H9 (cell line): ENCODE results near the gene LRRC37A. TPM values are rescaled to one million over a fixed set of nuclear protein-coding genes. Genes with fewer than 3 reads are reported as not detected.
"Not testable (repeated sequence)": the region's sequence is repeated elsewhere in the genome, so short reads cannot be mapped to it uniquely, and the experiment has no call there.

Experiments used
- DNase-seq: peaks from one replicate; pipeline ENCODE4 v3.0.0-alpha.2; 2017
- H2AFZ ChIP-seq: one replicate; pipeline ENCODE4 v1.6.1; 2013; ENCODE audit warnings: mild to moderate bottlenecking, low read length, control low read depth, moderate library complexity
- H2AK5ac ChIP-seq: 2 replicates; pipeline ENCODE4 v1.6.1; 2013; ENCODE audit warnings: low read length, control low read depth, mixed read lengths; ENCODE audit not compliant: insufficient read length
- H2BK120ac ChIP-seq: one replicate; pipeline ENCODE4 v1.6.1; 2013; ENCODE audit warnings: low read depth, mild to moderate bottlenecking, low read length, control low read depth, inconsistent platforms; ENCODE audit not compliant: poor library complexity, severe bottlenecking
- H2BK12ac ChIP-seq: 2 replicates; pipeline ENCODE4 v1.6.1; 2013; ENCODE audit warnings: low read length, control low read depth, mixed read lengths, low read depth; ENCODE audit not compliant: insufficient read length
- H2BK15ac ChIP-seq: 2 replicates; pipeline ENCODE4 v1.6.1; 2013; ENCODE audit warnings: low read depth, low read length, control low read depth
- H2BK20ac ChIP-seq: one replicate; pipeline ENCODE4 v1.6.1; 2013; ENCODE audit warnings: low read depth, mild to moderate bottlenecking, low read length, control low read depth, inconsistent platforms; ENCODE audit not compliant: poor library complexity, severe bottlenecking
- H2BK5ac ChIP-seq: 2 replicates; pipeline ENCODE4 v1.6.1; 2013; ENCODE audit warnings: low read length, control low read depth, mixed read lengths; ENCODE audit not compliant: insufficient read length
- H3K14ac ChIP-seq: 2 replicates; pipeline ENCODE4 v1.6.1; 2013; ENCODE audit warnings: low read length, control low read depth; ENCODE audit not compliant: insufficient read depth
- H3K18ac ChIP-seq: 2 replicates; pipeline ENCODE4 v1.6.1; 2013; ENCODE audit warnings: low read depth, mild to moderate bottlenecking, mixed read lengths, low read length, control low read depth; ENCODE audit not compliant: insufficient read length
- H3K23ac ChIP-seq: 2 replicates; pipeline ENCODE4 v1.6.1; 2013; ENCODE audit warnings: low read length, control low read depth, mixed read lengths, low read depth; ENCODE audit not compliant: insufficient read length
- H3K23me2 ChIP-seq: 2 replicates; pipeline ENCODE4 v1.6.1; 2013; ENCODE audit warnings: low read depth, mild to moderate bottlenecking, mixed read lengths, low read length, control low read depth; ENCODE audit not compliant: insufficient read length, poor library complexity, severe bottlenecking
- H3K27ac ChIP-seq: 2 replicates; pipeline ENCODE4 v1.5.1; 2013; ENCODE audit warnings: low read length, control low read depth, mixed read lengths, low read depth; ENCODE audit not compliant: insufficient read length
- H3K27me3 ChIP-seq: 2 replicates; pipeline ENCODE4 v1.6.1; 2013; ENCODE audit warnings: low read length, control low read depth, inconsistent platforms; ENCODE audit not compliant: insufficient read depth
- H3K4ac ChIP-seq: 2 replicates; pipeline ENCODE4 v1.6.1; 2013; ENCODE audit warnings: low read depth, mild to moderate bottlenecking, control low read depth, inconsistent platforms, low read length, moderate library complexity
- H3K4me1 ChIP-seq: 2 replicates; pipeline ENCODE4 v1.6.1; 2013; ENCODE audit warnings: low read length, control low read depth, inconsistent platforms; ENCODE audit not compliant: insufficient read depth
- H3K4me2 ChIP-seq: 2 replicates; pipeline ENCODE4 v1.6.1; 2013; ENCODE audit warnings: low read length, control low read depth, mixed read lengths; ENCODE audit not compliant: insufficient read length, insufficient read depth
- H3K56ac ChIP-seq: 2 replicates; pipeline ENCODE4 v1.6.1; 2013; ENCODE audit warnings: low read depth, mild to moderate bottlenecking, mixed read lengths, low read length, control low read depth; ENCODE audit not compliant: insufficient read length
- H3K79me1 ChIP-seq: 2 replicates; pipeline ENCODE4 v1.6.1; 2013; ENCODE audit warnings: low read depth, mild to moderate bottlenecking, moderate library complexity, low read length, control low read depth, inconsistent platforms; ENCODE audit not compliant: insufficient read depth, poor library complexity, severe bottlenecking
- H3K79me2 ChIP-seq: 2 replicates; pipeline ENCODE4 v1.6.1; 2013; ENCODE audit warnings: low read length, control low read depth, inconsistent platforms; ENCODE audit not compliant: insufficient read depth
- H3K9ac ChIP-seq: 2 replicates; pipeline ENCODE4 v1.6.1; 2013; ENCODE audit warnings: low read length, control low read depth, mixed read lengths; ENCODE audit not compliant: insufficient read length; ENCODE audit errors: extremely low read depth
- H3K9me3 ChIP-seq: one replicate; pipeline ENCODE4 v1.6.1; 2013; ENCODE audit warnings: low read depth, low read length, inconsistent platforms; ENCODE audit not compliant: control insufficient read depth
- H3T11ph ChIP-seq: one replicate; pipeline ENCODE4 v1.6.1; 2013; ENCODE audit warnings: mild to moderate bottlenecking, low read length, control low read depth, inconsistent platforms
- H4K20me1 ChIP-seq: one replicate; pipeline ENCODE4 v1.6.1; 2013; ENCODE audit not compliant: control insufficient read depth, insufficient read length, insufficient read depth
- H4K5ac ChIP-seq: 2 replicates; pipeline ENCODE4 v1.6.1; 2013; ENCODE audit warnings: low read depth, mild to moderate bottlenecking, mixed read lengths, low read length, control low read depth; ENCODE audit not compliant: insufficient read length
- H4K8ac ChIP-seq: replicated peaks from 2 replicates; pipeline ENCODE4 v1.6.1; 2013; ENCODE audit warnings: low read length, control low read depth, mixed read lengths, low read depth; ENCODE audit not compliant: insufficient read length
- H4K91ac ChIP-seq: 2 replicates; pipeline ENCODE4 v1.6.1; 2013; ENCODE audit warnings: low read depth, mild to moderate bottlenecking, moderate library complexity, mixed read lengths, low read length, control low read depth; ENCODE audit not compliant: insufficient read length
- H3K27ac Mint-ChIP-seq, 3 experiments: 2 replicates in 2 of 3; 3 replicates in 1 of 3; pipeline ENCODE4 v1.8.0; 2020 to 2021; ENCODE audit warnings: mixed read lengths in 3 of 3, mild to moderate bottlenecking in 1 of 3, moderate library complexity in 1 of 3
- H3K27me3 Mint-ChIP-seq: 2 replicates; pipeline ENCODE4 v1.8.0; 2021; ENCODE audit warnings: low read depth, mild to moderate bottlenecking, moderate library complexity, mixed read lengths
- H3K36me3 Mint-ChIP-seq, 3 experiments: 2 replicates in 2 of 3; 3 replicates in 1 of 3; pipeline ENCODE4 v1.8.0; 2020 to 2021; ENCODE audit warnings: low read depth in 3 of 3, mixed read lengths in 3 of 3; ENCODE audit not compliant: insufficient read depth in 1 of 3
- H3K4me1 Mint-ChIP-seq, 2 experiments: 2 replicates each; pipeline ENCODE4 v1.8.0; 2020; ENCODE audit warnings: mixed read lengths in 2 of 2
- H3K4me3 Mint-ChIP-seq, 2 experiments: 2 replicates in 1 of 2; 3 replicates in 1 of 2; pipeline ENCODE4 v1.8.0; 2020 to 2021; ENCODE audit warnings: mild to moderate bottlenecking in 2 of 2, mixed read lengths in 2 of 2, moderate library complexity in 1 of 2
- H3K9me3 Mint-ChIP-seq, 2 experiments: 2 replicates in 1 of 2; 3 replicates in 1 of 2; pipeline ENCODE4 v1.8.0; 2020; ENCODE audit warnings: mild to moderate bottlenecking in 2 of 2, mixed read lengths in 2 of 2, moderate library complexity in 1 of 2
- WGBS: extraction: QIAGEN DNeasy Blood & Tissue Kit; methylation state at CpG from one replicate; pipeline ENCODE4 v1.1.7; 2013; ENCODE audit warnings: missing lambda C conversion rate, low lambda C conversion rate, mixed read lengths; ENCODE audit not compliant: insufficient read length; ENCODE audit errors: extremely low coverage; 5-methylcytosine and 5-hydroxymethylcytosine counted together
- total RNA-seq: library from RNA; stranded (reverse); gene quantifications from 2 replicates; pipeline ENCODE4 v1.2.1, GENCODE V29; 2021

Gene LRRC37A
- total RNA-seq, 1 experiment from 2014 or later, result 1.9 TPM

GRCh38 chr17:46290906-46291546, 3.9 kb upstream of the LRRC37A start:
- H3K27ac Mint-ChIP-seq, result peak overlapping the region in 2 of 3 experiments; percentile 3 to 43; a peak in 1 of 7 replicates

GRCh38 chr17:46291618-46292017, 3.3 kb upstream of the LRRC37A start:
- not testable (repeated sequence) for H3K4ac ChIP-seq, H3K23me2 ChIP-seq, H3K36me3 Mint-ChIP-seq, H2BK12ac ChIP-seq, H3K27me3 Mint-ChIP-seq, H3K18ac ChIP-seq, H4K91ac ChIP-seq, H3K4me2 ChIP-seq, H3K9me3 Mint-ChIP-seq, H3K4me1 ChIP-seq, H3T11ph ChIP-seq, H2BK5ac ChIP-seq, H2AFZ ChIP-seq, H3K4me3 Mint-ChIP-seq, H3K9ac ChIP-seq, H3K27me3 ChIP-seq, H4K20me1 ChIP-seq, H4K8ac ChIP-seq, H3K4me1 Mint-ChIP-seq, H3K56ac ChIP-seq, H3K79me2 ChIP-seq, H2BK20ac ChIP-seq, H2BK120ac ChIP-seq, H4K5ac ChIP-seq, H2AK5ac ChIP-seq, H3K9me3 ChIP-seq, H2BK15ac ChIP-seq, H3K27ac ChIP-seq, H3K79me1 ChIP-seq, H3K23ac ChIP-seq, H3K14ac ChIP-seq
- WGBS, result no CpG with 5 or more reads among the region's 8 CpGs
- H3K27ac Mint-ChIP-seq, result peak overlapping the region in 1 of 3 experiments; percentile 43; a peak in 2 of 7 replicates
- DNase-seq, result peak; percentile 28

More at GRCh38 chr17:46290906-46291546, 3.9 kb upstream of the LRRC37A start:
- not testable (repeated sequence) for H2BK15ac ChIP-seq, H2BK20ac ChIP-seq, H3K79me2 ChIP-seq, H4K5ac ChIP-seq, H3K4me3 Mint-ChIP-seq, H3K4me1 Mint-ChIP-seq, H4K91ac ChIP-seq, H3K4me2 ChIP-seq, H3K27me3 ChIP-seq, H3K56ac ChIP-seq, H4K8ac ChIP-seq, H3K9ac ChIP-seq, H3K23ac ChIP-seq, H3K18ac ChIP-seq, H2BK120ac ChIP-seq, H3K9me3 Mint-ChIP-seq, H3K9me3 ChIP-seq, H3T11ph ChIP-seq, H3K27me3 Mint-ChIP-seq, H3K36me3 Mint-ChIP-seq, H2AFZ ChIP-seq, H3K23me2 ChIP-seq, H3K27ac ChIP-seq, H3K79me1 ChIP-seq, H4K20me1 ChIP-seq, H2AK5ac ChIP-seq, H3K4ac ChIP-seq, H2BK12ac ChIP-seq, H2BK5ac ChIP-seq, H3K4me1 ChIP-seq, H3K14ac ChIP-seq
- DNase-seq, result peak; percentile 35
- WGBS, result no CpG with 5 or more reads among the region's 4 CpGs
